DND-41 (cell line): ENCODE data around the gene SEMA5A.
A peak's percentile ranks its signal among the peaks of the same experiment; 100 is the strongest.

Experiments used
- ATAC-seq: fragments of 200-7000 bp; cut with Tn5 transposase; 3 replicates; pipeline ENCODE4 v1.9.1; 2021; ENCODE audit warnings: low read depth; ENCODE audit not compliant: insufficient read depth
- DNase-seq: peaks from one replicate; pipeline ENCODE4 v3.0.0-alpha.2; 2020
- H2AFZ ChIP-seq: 2 replicates; pipeline ENCODE4 v1.6.0; 2012; ENCODE audit warnings: low read depth, low read length
- H3K27ac ChIP-seq: 2 replicates; pipeline ENCODE4 v1.5.1; 2012; ENCODE audit warnings: low read length, inconsistent platforms
- H3K27me3 ChIP-seq: fragments of 200-600 bp; sonication (generic); 2 replicates; pipeline ENCODE4 v1.6.0; 2012; ENCODE audit warnings: low read length, mild to moderate bottlenecking, inconsistent platforms; ENCODE audit not compliant: insufficient read depth, poor library complexity
- H3K36me3 ChIP-seq: 2 replicates; pipeline ENCODE4 v1.5.1; 2012; ENCODE audit warnings: low read length, inconsistent platforms; ENCODE audit not compliant: insufficient read depth
- H3K4me1 ChIP-seq: 2 replicates; pipeline ENCODE4 v1.5.1; 2012; ENCODE audit warnings: mild to moderate bottlenecking, low read length; ENCODE audit not compliant: insufficient read depth
- H3K4me2 ChIP-seq: 2 replicates; pipeline ENCODE4 v1.6.0; 2012; ENCODE audit warnings: mild to moderate bottlenecking, moderate library complexity, low read length, inconsistent platforms; ENCODE audit not compliant: insufficient read depth
- H3K4me3 ChIP-seq, 2 experiments: fragments of 200-600 bp in 1 of 2; shearing (Covaris generic) in 1 of 2; 2 replicates each; pipeline ENCODE4 v1.5.1; 2012 to 2016; ENCODE audit warnings: inconsistent platforms in 2 of 2, low read length in 2 of 2, mild to moderate bottlenecking in 2 of 2, low read depth in 1 of 2, moderate library complexity in 1 of 2
- H3K79me2 ChIP-seq: 2 replicates; pipeline ENCODE4 v1.6.0; 2012; ENCODE audit warnings: low read length, inconsistent platforms; ENCODE audit not compliant: insufficient read depth
- H3K9ac ChIP-seq: 2 replicates; pipeline ENCODE4 v1.6.0; 2012; ENCODE audit warnings: low read depth, mild to moderate bottlenecking, inconsistent platforms, low read length, moderate library complexity
- H3K9me3 ChIP-seq: 2 replicates; pipeline ENCODE4 v1.5.1; 2012; ENCODE audit warnings: low read length, moderate library complexity, mild to moderate bottlenecking, inconsistent platforms; ENCODE audit not compliant: insufficient read depth, severe bottlenecking
- H4K20me1 ChIP-seq: 2 replicates; pipeline ENCODE4 v1.6.0; 2012; ENCODE audit warnings: low read length; ENCODE audit not compliant: insufficient read depth
- CTCF ChIP-seq: IDR thresholded peaks from 2 replicates; pipeline ENCODE4 v1.5.1; 2012; ENCODE audit warnings: borderline replicate concordance, low read length, moderate library complexity, mild to moderate bottlenecking; ENCODE audit not compliant: poor library complexity, severe bottlenecking; ENCODE audit errors: extremely low read depth
- EZH2 ChIP-seq: IDR thresholded peaks from 3 replicates; pipeline ENCODE4 v1.6.1; 2012; ENCODE audit warnings: borderline replicate concordance, low read depth, mild to moderate bottlenecking, moderate library complexity, low read length, inconsistent platforms; ENCODE audit not compliant: severe bottlenecking

Gene SEMA5A

GRCh38 chr5:9058666-9059065 lies 487.2 kb downstream of the SEMA5A start:
- no peaks in the 10 kb centered on the region for H3K36me3 ChIP-seq
- H3K9ac ChIP-seq: no peak overlapping the region
- H3K4me1 ChIP-seq: peaks cover 12% of the 10 kb centered on the region; the same call in 1 of the 2 replicates
- H3K4me3 ChIP-seq: no peak overlapping the region
- no peak overlapping the region for H3K4me2 ChIP-seq
- no peaks in the 10 kb centered on the region for H4K20me1 ChIP-seq
- ATAC-seq (peak; percentile 40; the same call in 1 of the 3 replicates), DNase-seq (no peak)
- no peaks in the 10 kb centered on the region for H3K27me3 ChIP-seq
- H3K9me3 ChIP-seq: no peaks in the 10 kb centered on the region
- no peaks in the 10 kb centered on the region for H3K79me2 ChIP-seq
- 0 out of 2 replicates have a peak overlapping the region, but pooled peaks have one; percentile 21 for H2AFZ ChIP-seq
- no peak overlapping the region for H3K27ac ChIP-seq
- TF ChIP-seq EZH2: no peak
- TF ChIP-seq CTCF: no peak

GRCh38 chr5:9058161-9058560 lies 487.7 kb downstream of the SEMA5A start:
- Histone ChIP-seq H2AFZ (no peak overlapping the region), H3K4me2 (no peak overlapping the region)

GRCh38 chr5:9057406-9058000 lies 488.4 kb downstream of the SEMA5A start:
- Histone ChIP-seq H3K27ac (no peak overlapping the region), H3K79me2 (no peaks in the 10 kb centered on the region), H3K27me3 (no peaks in the 10 kb centered on the region), H3K4me3 (no peak overlapping the region), H3K4me2 (no peak overlapping the region), H3K9ac (no peak overlapping the region), H3K9me3 (no peaks in the 10 kb centered on the region), H3K36me3 (no peaks in the 10 kb centered on the region), H3K4me1 (peaks cover 3% of the 10 kb centered on the region; the same call in 1 of the 2 replicates), H2AFZ (no peak overlapping the region), H4K20me1 (no peaks in the 10 kb centered on the region)
- TF ChIP-seq CTCF: no peak
- no peak for TF ChIP-seq EZH2
- no peak for DNase-seq
- no peak for ATAC-seq

More at GRCh38 chr5:9058161-9058560, 487.7 kb downstream of the SEMA5A start:
- Histone ChIP-seq H4K20me1 (no peaks in the 10 kb centered on the region), H3K27me3 (no peaks in the 10 kb centered on the region), H3K9me3 (no peaks in the 10 kb centered on the region), H3K27ac (no peak overlapping the region), H3K79me2 (no peaks in the 10 kb centered on the region), H3K4me1 (peaks cover 7% of the 10 kb centered on the region; the same call in 1 of the 2 replicates), H3K36me3 (no peaks in the 10 kb centered on the region), H3K4me3 (no peak overlapping the region), H3K9ac (no peak overlapping the region)
- TF ChIP-seq CTCF (no peak), EZH2 (no peak)
- ATAC-seq: no peak
- DNase-seq: no peak

- H2AFZ ChIP-seq: no peak overlapping the region
- no peaks in the 10 kb centered on the region for H3K79me2 ChIP-seq
These were observed 489.8 kb downstream of the SEMA5A start for GRCh38 chr5:9056046-9056445.

More at GRCh38 chr5:9056046-9056445, 489.8 kb downstream of the SEMA5A start:
- H3K36me3 ChIP-seq: no peaks in the 10 kb centered on the region
- H3K27ac ChIP-seq: no peak overlapping the region
- TF ChIP-seq EZH2: no peak
- TF ChIP-seq CTCF: no peak
- ATAC-seq: no peak; the same call in 2 of the 3 replicates
- peaks cover 3% of the 10 kb centered on the region; the same call in 1 of the 2 replicates for H3K4me1 ChIP-seq
- H4K20me1 ChIP-seq: no peaks in the 10 kb centered on the region
- no peaks in the 10 kb centered on the region for H3K9me3 ChIP-seq
- H3K4me3 ChIP-seq: no peak overlapping the region
- H3K9ac ChIP-seq: no peak overlapping the region
- H3K27me3 ChIP-seq: no peaks in the 10 kb centered on the region
- no peak for DNase-seq
- H3K4me2 ChIP-seq: no peak overlapping the region
